Karpas-422 (cell line): ENCODE data around the gene TTL. TPM values are rescaled to one million over a fixed set of nuclear protein-coding genes. Genes with fewer than 3 reads are reported as not detected.

ENCODE experiments used
- DNase-seq: peaks from one replicate; pipeline ENCODE4 v3.0.0-alpha.2; 2015
- H2AFZ ChIP-seq: fragments of 200-600 bp; sonication (generic); 2 replicates; pipeline ENCODE4 v1.6.1; 2014; ENCODE audit warnings: antibody characterized with exemption, low read length, mixed read lengths
- H3K27ac ChIP-seq: fragments of 200-600 bp; sonication (generic); 2 replicates; pipeline ENCODE4 v1.5.1; 2014; ENCODE audit warnings: mild to moderate bottlenecking, low read length, moderate library complexity
- H3K27me3 ChIP-seq: fragments of 200-600 bp; sonication (generic); 2 replicates; pipeline ENCODE4 v1.6.1; 2014; ENCODE audit warnings: low read length, mixed read lengths
- H3K36me3 ChIP-seq: fragments of 200-600 bp; sonication (generic); 2 replicates; pipeline ENCODE4 v1.6.1; 2014; ENCODE audit warnings: low read length, mixed read lengths; ENCODE audit not compliant: insufficient read depth
- H3K4me1 ChIP-seq: fragments of 200-600 bp; sonication (generic); 2 replicates; pipeline ENCODE4 v1.6.1; 2014; ENCODE audit warnings: mild to moderate bottlenecking, low read length, mixed read lengths
- H3K4me2 ChIP-seq: fragments of 200-600 bp; sonication (generic); 2 replicates; pipeline ENCODE4 v1.6.1; 2014; ENCODE audit warnings: low read length, low read depth, mild to moderate bottlenecking; ENCODE audit not compliant: poor library complexity, severe bottlenecking
- H3K4me3 ChIP-seq: fragments of 200-600 bp; sonication (generic); 2 replicates; pipeline ENCODE4 v1.5.1; 2014; ENCODE audit warnings: mild to moderate bottlenecking, antibody characterized with exemption, low read length, mixed read lengths
- H3K79me2 ChIP-seq: fragments of 200-600 bp; sonication (generic); 2 replicates; pipeline ENCODE4 v1.6.1; 2014; ENCODE audit warnings: mild to moderate bottlenecking, low read length, mixed read lengths
- H3K9ac ChIP-seq: fragments of 200-600 bp; sonication (generic); 2 replicates; pipeline ENCODE4 v1.6.0; 2014; ENCODE audit warnings: low read length
- H3K9me2 ChIP-seq: fragments of 200-600 bp; sonication (generic), shearing (Covaris generic); replicated peaks from 2 replicates; pipeline ENCODE4 v1.6.0; 2014; ENCODE audit warnings: mild to moderate bottlenecking, low read length, moderate library complexity; ENCODE audit not compliant: insufficient read depth
- H3K9me3 ChIP-seq: fragments of 300-700, 200-600 bp; sonication (generic); 2 replicates; pipeline ENCODE4 v1.6.1; 2014; ENCODE audit warnings: low read length, mixed read lengths
- H4K20me1 ChIP-seq: fragments of 200-600 bp; sonication (generic); 2 replicates; pipeline ENCODE4 v1.6.1; 2014; ENCODE audit warnings: mild to moderate bottlenecking, antibody characterized with exemption, low read length, low read depth; ENCODE audit not compliant: insufficient read depth
- total RNA-seq: library from RNA; depleted of rRNA; stranded (reverse); fragments of >200 nt; shearing (Covaris generic); gene quantifications from 2 replicates; pipeline ENCODE4 v1.2.3, GENCODE V29; 2014; ENCODE audit warnings: low replicate concordance

Gene TTL
- total RNA-seq, 1 experiment from 2014 or later, result 30.5 TPM

DNA sequence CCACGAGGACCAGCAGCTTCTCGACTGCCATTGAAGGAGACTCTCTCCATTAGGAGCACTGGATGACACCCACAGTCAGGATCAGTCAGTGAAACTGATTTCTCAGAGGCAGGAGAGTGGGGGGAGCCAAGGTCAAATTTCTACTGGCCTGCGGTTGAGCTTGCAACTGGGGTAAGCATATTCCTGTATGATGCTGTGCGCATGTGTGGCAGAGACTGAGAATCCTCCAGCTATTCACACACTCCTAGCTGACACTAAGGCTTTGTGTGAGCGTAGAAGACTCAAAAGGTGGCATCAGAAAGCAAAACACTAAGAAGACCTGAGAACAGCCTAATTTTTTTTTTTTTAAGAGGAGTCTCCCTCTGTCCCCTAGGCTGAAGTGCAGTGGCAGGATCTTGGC is 19.8 kb upstream of the TTL start:
- no peaks in the 10 kb centered on the region for H3K4me1 ChIP-seq
- no peak overlapping the region for H2AFZ ChIP-seq
- no peak overlapping the region for H3K4me3 ChIP-seq
- H4K20me1 ChIP-seq, result no peaks in the 10 kb centered on the region
- no peak overlapping the region for H3K27ac ChIP-seq
- H3K27me3 ChIP-seq, result no peaks in the 10 kb centered on the region; the same call in 1 of the 2 replicates
- no peaks in the 10 kb centered on the region for H3K9me2 ChIP-seq
- no peaks in the 10 kb centered on the region for H3K9me3 ChIP-seq
- H3K9ac ChIP-seq, result no peak overlapping the region
- H3K4me2 ChIP-seq, result no peak overlapping the region
- H3K36me3 ChIP-seq, result no peaks in the 10 kb centered on the region
- DNase-seq, result no peak
- no peaks in the 10 kb centered on the region for H3K79me2 ChIP-seq

DNA sequence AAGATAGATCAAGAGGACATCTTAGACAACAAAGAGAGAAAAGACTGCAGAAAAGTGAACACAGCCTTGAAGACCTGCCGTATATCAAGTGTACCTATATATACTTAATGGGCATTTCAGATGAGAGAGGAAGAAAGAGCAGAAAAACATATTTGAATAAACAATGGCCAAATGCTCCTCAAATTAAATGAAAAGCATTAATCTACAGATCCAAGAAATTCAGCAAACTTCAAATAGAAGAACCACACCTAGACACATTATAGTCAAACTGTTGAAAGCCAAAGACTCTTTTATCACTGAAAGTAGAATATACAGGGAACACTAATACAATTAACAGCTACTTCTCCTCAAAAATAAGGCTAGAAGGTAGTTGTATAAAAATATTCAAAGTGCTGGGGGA is 18.7 kb upstream of the TTL start:
- H3K9me2 ChIP-seq, result no peaks in the 10 kb centered on the region
- no peak overlapping the region for H3K27ac ChIP-seq
- no peaks in the 10 kb centered on the region; the same call in 1 of the 2 replicates for H3K27me3 ChIP-seq
- H3K79me2 ChIP-seq, result no peaks in the 10 kb centered on the region
- no peak overlapping the region for H3K9ac ChIP-seq
- H3K4me3 ChIP-seq, result no peak overlapping the region
- H3K4me2 ChIP-seq, result no peak overlapping the region
- DNase-seq, result no peak
- H3K9me3 ChIP-seq, result no peaks in the 10 kb centered on the region
- H2AFZ ChIP-seq, result no peak overlapping the region
- no peaks in the 10 kb centered on the region for H4K20me1 ChIP-seq
- no peaks in the 10 kb centered on the region for H3K36me3 ChIP-seq
- H3K4me1 ChIP-seq, result no peaks in the 10 kb centered on the region

DNA sequence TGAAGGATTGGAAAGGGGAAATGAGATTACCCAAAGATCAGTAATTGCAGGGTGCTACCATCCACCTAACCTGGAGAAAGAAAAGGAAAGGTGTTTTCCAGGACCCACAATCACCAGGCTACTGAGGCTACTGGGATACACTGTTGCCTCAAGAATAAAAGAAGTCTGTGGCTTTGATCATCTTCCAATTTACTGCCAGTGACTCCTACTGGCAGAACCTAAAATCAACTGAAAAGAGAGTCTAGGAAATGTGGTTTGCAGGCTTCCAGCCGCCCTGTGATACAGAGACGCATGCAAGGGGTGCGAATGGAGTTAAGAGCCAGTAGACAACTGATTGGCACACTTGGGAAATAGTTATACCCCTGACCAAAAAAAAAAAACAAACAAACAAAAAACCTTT is 16.6 kb upstream of the TTL start:
- Histone ChIP-seq H3K9me3 (no peaks in the 10 kb centered on the region), H3K9me2 (no peaks in the 10 kb centered on the region), H3K9ac (no peak overlapping the region), H3K4me2 (no peak overlapping the region), H2AFZ (no peak overlapping the region), H3K36me3 (no peaks in the 10 kb centered on the region), H3K27ac (no peak overlapping the region), H3K27me3 (no peaks in the 10 kb centered on the region; the same call in 1 of the 2 replicates), H3K4me3 (no peak overlapping the region), H3K4me1 (no peaks in the 10 kb centered on the region), H3K79me2 (no peaks in the 10 kb centered on the region), H4K20me1 (no peaks in the 10 kb centered on the region)
- no peak for DNase-seq

DNA sequence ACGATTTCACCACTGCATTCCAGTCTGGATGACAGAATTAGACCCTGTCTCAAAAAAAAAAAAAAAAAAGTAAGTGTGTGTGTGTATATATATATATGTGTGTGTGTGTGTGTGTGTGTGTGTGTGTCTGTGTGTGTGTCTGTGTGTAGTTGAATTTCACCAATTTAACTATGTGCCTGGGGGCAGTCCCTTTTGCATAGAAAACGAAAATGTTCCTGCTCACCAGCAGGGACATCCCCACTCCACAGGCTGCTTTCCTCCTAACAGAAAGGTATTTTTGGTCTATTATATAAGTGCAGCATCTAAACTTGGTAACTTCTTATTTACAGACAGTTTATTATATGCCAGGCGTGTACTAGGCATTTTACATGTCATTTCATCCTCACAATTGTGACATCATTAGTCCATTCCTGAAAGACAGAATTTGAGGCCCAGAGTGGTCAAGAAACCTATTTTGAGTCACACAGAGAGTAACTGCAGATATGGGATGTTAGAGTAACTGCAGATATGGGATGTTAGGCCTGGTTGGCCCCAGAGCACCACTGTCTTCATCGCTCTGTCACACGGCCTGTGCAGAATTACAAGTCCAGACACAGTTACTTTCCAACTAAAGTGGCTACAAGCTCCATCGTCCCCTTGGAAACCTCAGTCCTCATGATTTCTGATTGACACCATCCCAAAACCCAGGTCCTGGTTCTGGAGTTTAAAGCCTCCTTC is 9.3 kb upstream of the TTL start:
- H3K9ac ChIP-seq, result no peak overlapping the region
- H3K36me3 ChIP-seq, result no peaks in the 10 kb centered on the region
- H4K20me1 ChIP-seq, result no peaks in the 10 kb centered on the region
- no peak overlapping the region for H3K27ac ChIP-seq
- no peak overlapping the region for H3K4me3 ChIP-seq
- no peak overlapping the region for H3K4me2 ChIP-seq
- no peak overlapping the region for H2AFZ ChIP-seq
- no peaks in the 10 kb centered on the region for H3K9me2 ChIP-seq
- H3K4me1 ChIP-seq, result no peaks in the 10 kb centered on the region
- H3K27me3 ChIP-seq, result no peaks in the 10 kb centered on the region
- H3K9me3 ChIP-seq, result no peaks in the 10 kb centered on the region
- no peak for DNase-seq
- H3K79me2 ChIP-seq, result no peaks in the 10 kb centered on the region

DNA sequence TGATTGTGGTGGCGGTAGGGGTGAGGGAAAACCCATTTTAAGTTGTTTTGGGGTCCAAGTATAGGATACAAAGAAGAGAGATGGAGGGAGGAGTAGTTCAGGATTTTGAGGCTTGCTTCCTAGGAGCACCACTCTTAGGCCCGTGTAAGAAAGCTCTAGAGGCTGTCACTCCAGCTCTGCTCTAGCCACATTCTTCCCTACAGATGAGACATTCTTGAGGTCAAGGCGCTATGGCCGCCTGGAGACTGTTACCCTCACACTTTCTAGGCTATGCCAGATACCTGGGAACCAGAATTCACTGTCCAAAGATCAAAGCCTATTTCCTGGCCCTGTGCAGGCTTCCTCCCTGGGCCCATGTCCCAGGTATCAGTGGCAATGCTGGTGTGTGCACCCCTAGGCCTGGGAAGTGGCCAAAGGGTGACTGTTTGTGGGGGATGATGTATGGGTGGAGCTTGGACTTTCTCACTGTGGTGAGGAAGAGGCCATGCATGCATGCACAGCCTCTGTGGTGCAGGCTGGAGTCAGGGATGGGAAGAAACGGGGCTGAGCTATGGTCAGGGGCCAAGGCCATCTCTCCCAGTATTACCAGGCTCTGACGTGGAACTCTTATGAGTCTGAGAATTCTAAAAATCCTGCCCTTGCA is 7.0 kb upstream of the TTL start:
- Histone ChIP-seq H3K79me2 (no peaks in the 10 kb centered on the region), H4K20me1 (no peaks in the 10 kb centered on the region), H3K4me3 (no peak overlapping the region), H3K27me3 (no peaks in the 10 kb centered on the region), H3K9ac (no peak overlapping the region), H3K9me2 (no peaks in the 10 kb centered on the region), H3K4me1 (no peaks in the 10 kb centered on the region), H3K9me3 (no peaks in the 10 kb centered on the region), H3K4me2 (no peak overlapping the region), H3K27ac (no peak overlapping the region), H2AFZ (no peak overlapping the region), H3K36me3 (no peaks in the 10 kb centered on the region)
- no peak for DNase-seq

DNA sequence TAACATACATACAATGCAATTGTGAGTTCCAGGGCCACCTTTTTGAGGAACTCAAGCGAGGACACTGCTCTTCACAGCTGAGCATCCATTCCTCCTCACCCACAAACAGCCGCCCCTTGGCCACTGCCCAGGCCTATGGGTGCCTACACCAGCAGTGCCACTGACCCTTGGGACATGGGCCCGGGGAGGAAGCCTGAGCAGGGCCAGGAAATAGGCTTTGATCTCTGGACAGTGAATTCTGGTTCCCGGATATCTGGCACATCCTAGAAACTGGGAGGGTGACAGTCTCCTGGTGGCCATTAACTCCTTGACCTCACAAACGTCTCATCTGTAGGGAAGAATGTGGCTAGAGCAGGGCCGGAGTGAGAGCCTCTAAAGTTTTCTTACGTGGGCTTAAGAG is 5.5 kb upstream of the TTL start:
- Histone ChIP-seq H3K36me3 (no peaks in the 10 kb centered on the region), H3K4me3 (no peak overlapping the region), H3K9me2 (no peaks in the 10 kb centered on the region), H3K9ac (no peak overlapping the region), H3K27ac (no peak overlapping the region), H3K4me1 (peaks cover 8% of the 10 kb centered on the region), H3K4me2 (no peak overlapping the region), H2AFZ (no peak overlapping the region), H3K27me3 (no peaks in the 10 kb centered on the region), H3K9me3 (no peaks in the 10 kb centered on the region), H4K20me1 (no peaks in the 10 kb centered on the region), H3K79me2 (no peaks in the 10 kb centered on the region)
- DNase-seq, result no peak

DNA sequence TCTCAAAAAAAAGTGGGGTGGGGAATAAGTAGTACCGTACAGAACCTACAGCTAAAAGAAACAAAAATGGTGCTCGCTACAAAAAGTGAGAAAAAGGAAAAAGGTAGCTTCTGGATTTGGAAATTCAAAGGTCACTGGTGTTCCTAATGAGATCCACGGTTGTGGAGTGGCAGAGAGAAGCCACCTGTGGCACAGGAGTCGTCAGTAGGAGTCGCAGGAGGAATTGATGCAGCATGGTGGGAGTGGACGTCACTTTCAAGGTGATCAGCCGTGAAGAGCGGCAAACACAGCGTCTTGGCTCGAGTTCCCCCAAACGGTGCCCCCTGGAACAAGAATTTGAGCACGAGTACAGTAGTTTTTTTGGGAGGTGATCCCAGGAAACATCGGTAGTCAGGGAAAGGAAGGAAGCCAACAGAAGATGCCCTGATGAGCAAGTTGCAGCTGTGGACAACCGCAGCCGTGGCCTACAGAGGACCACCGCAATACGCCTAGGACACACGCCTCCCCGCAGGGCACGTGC is 1.4 kb upstream of the TTL start:
- H3K4me3 ChIP-seq, result peak overlapping the region; percentile 79
- H3K27me3 ChIP-seq, result no peaks in the 10 kb centered on the region
- H4K20me1 ChIP-seq, result no peaks in the 10 kb centered on the region
- peak overlapping the region; percentile 87 for H3K9ac ChIP-seq
- H3K9me3 ChIP-seq, result no peaks in the 10 kb centered on the region
- no peak overlapping the region for H3K27ac ChIP-seq
- H3K36me3 ChIP-seq, result peaks cover 11% of the 10 kb centered on the region; the same call in 1 of the 2 replicates
- H3K9me2 ChIP-seq, result no peaks in the 10 kb centered on the region
- peak; percentile 68 for DNase-seq
- H2AFZ ChIP-seq, result peak overlapping the region; percentile 90
- H3K79me2 ChIP-seq, result peaks cover 35% of the 10 kb centered on the region
- H3K4me2 ChIP-seq, result peak overlapping the region; percentile 95
- H3K4me1 ChIP-seq, result peaks cover 19% of the 10 kb centered on the region

DNA sequence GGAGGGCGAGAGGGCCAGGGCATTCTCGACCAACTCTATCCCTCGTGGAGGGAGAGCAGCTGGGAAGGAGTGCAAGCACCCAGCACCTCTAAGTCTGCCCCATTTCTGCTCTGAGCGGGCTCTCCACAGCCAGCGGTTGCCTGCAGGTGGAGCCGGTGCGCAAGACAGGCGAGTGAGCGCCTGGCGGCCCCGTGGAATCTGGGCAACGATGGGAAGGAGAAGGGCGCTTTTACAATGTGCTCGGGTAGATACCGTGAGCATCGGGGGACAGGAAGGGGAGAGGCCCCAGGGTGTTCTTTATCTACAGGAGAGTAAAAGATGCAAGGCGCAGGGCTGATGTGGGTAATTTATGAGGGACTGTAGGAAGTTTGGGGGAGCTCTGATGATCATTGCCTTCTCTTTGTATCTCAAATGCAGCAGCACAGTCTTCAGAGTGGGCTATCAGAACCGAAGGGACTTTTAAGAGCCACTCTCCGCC is 867 bp upstream of the TTL start:
- Histone ChIP-seq H2AFZ (peak overlapping the region; percentile 90), H3K79me2 (peaks cover 40% of the 10 kb centered on the region), H3K9me2 (no peaks in the 10 kb centered on the region), H3K9me3 (no peaks in the 10 kb centered on the region), H3K36me3 (peaks cover 16% of the 10 kb centered on the region), H3K4me1 (peaks cover 19% of the 10 kb centered on the region), H3K4me3 (peak overlapping the region; percentile 79), H3K27ac (peak overlapping the region; percentile 76), H4K20me1 (no peaks in the 10 kb centered on the region), H3K4me2 (peak overlapping the region; percentile 95), H3K9ac (peak overlapping the region; percentile 87), H3K27me3 (no peaks in the 10 kb centered on the region)
- DNase-seq, result peak; percentile 93
